Esophagus mucosa (tissue), 1 donor: Measurements from ENCODE around the gene SMURF1. TPM values are rescaled to one million over a fixed set of nuclear protein-coding genes. Genes with fewer than 3 reads are reported as not detected.

Source experiments
- ATAC-seq: fragments of 200-7000 bp; cut with Tn5 transposase; one replicate; pipeline ENCODE4 v1.9.1; 2020
- total RNA-seq: library from RNA; stranded (reverse); gene quantifications from one replicate; pipeline ENCODE4 v1.2.4, GENCODE V29; 2023
- donor health status: DM: yes; HTN: yes; CAD: no.

The SMURF1 gene
- total RNA-seq, 1 donor from 2014 or later: 27.4 TPM

- ATAC-seq: no peak
These were observed 46.2 kb downstream of the SMURF1 start for GRCh38 chr7:99097730-99098129.

GRCh38 chr7:99096124-99096887 lies 47.6 kb downstream of the SMURF1 start:
- ATAC-seq: peak; percentile 29

- no peak for ATAC-seq
These were observed 48.2 kb downstream of the SMURF1 start for GRCh38 chr7:99095698-99096097.

- no peak for ATAC-seq
These were observed 49.5 kb downstream of the SMURF1 start for GRCh38 chr7:99094401-99094800.

- ATAC-seq: no peak
These were observed 51.7 kb downstream of the SMURF1 start for GRCh38 chr7:99092064-99092720.

GRCh38 chr7:99090771-99091542 lies 53.0 kb downstream of the SMURF1 start:
- peak; percentile 80 for ATAC-seq

- ATAC-seq: no peak
These were observed 53.8 kb downstream of the SMURF1 start for GRCh38 chr7:99089914-99090629.

GRCh38 chr7:99086944-99087343 lies 57.0 kb downstream of the SMURF1 start:
- no peak for ATAC-seq

- ATAC-seq: no peak
These were observed 57.4 kb downstream of the SMURF1 start for GRCh38 chr7:99086532-99086931.

- no peak for ATAC-seq
These were observed 60.2 kb downstream of the SMURF1 start for GRCh38 chr7:99083733-99084132.

GRCh38 chr7:99083068-99083651 lies 60.7 kb downstream of the SMURF1 start:
- no peak for ATAC-seq

- ATAC-seq: no peak
These were observed 63.2 kb downstream of the SMURF1 start for GRCh38 chr7:99080679-99081078.

- peak; percentile 84 for ATAC-seq
These were observed 64.8 kb downstream of the SMURF1 start for GRCh38 chr7:99079104-99079503.

GRCh38 chr7:99078416-99078815 lies 65.5 kb downstream of the SMURF1 start:
- no peak for ATAC-seq

GRCh38 chr7:99076615-99077014 lies 67.3 kb downstream of the SMURF1 start:
- ATAC-seq: no peak

GRCh38 chr7:99073839-99074446 lies 70.0 kb downstream of the SMURF1 start:
- no peak for ATAC-seq

GRCh38 chr7:99072126-99072525 lies 71.8 kb downstream of the SMURF1 start:
- ATAC-seq: no peak

GRCh38 chr7:99070361-99070760 lies 73.5 kb downstream of the SMURF1 start:
- no peak for ATAC-seq

GRCh38 chr7:99061001-99061776 lies 82.7 kb downstream of the SMURF1 start:
- ATAC-seq: peak; percentile 48

GRCh38 chr7:99054781-99055180 lies 89.1 kb downstream of the SMURF1 start:
- no peak for ATAC-seq

GRCh38 chr7:99050971-99051370 lies 92.9 kb downstream of the SMURF1 start:
- ATAC-seq: no peak
